GM21529 (cell line): ENCODE results near the gene ANGPTL7.
"Not testable (repeated sequence)": the region's sequence is repeated elsewhere in the genome, so short reads cannot be mapped to it uniquely, and the experiment has no call there.

Source experiments
- ATAC-seq: cut with Tn5 transposase; IDR thresholded peaks from one replicate; pipeline ENCODE4 v1.9.1; 2021; ENCODE audit not compliant: unreplicated experiment

Gene ANGPTL7

DNA sequence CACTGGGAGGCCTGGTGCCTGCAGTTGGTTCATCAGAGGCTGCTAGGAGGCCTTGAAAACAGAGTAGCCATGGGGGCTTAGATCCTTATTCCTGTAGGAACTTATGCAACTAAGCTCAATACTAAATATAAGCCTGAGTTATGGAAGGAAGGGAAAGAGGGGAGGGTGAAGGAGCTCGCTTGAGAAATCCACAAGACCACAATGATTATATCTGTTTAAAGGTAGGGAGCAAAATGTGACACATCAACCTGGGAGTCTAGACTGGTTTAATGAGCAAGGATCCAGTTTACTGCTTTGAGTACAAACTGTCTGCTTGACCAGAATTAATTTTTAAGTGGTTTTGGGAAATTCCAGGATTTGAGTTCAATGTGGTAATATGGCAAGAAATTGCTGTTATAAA is 20.4 kb upstream of the ANGPTL7 start:
- no peak for ATAC-seq

DNA sequence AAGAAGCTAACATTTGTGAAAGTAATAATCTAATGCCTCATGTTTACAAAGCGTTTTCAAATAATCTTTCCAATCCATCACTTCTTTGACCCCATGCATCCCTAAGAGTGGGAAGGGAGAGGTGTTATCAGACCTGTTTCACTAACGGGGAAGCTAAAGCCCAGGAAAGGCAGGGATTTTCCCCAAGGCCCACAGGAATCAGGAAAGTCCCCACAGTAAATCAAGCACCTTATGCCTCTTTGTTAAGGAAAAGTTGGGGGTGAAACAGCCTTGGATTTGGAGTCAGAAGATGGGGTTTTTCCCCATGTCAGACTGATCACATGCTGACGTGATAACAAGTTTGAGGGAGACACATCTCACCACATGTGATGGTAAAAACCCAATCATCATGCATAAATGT is 20.0 kb upstream of the ANGPTL7 start:
- ATAC-seq = no peak

DNA sequence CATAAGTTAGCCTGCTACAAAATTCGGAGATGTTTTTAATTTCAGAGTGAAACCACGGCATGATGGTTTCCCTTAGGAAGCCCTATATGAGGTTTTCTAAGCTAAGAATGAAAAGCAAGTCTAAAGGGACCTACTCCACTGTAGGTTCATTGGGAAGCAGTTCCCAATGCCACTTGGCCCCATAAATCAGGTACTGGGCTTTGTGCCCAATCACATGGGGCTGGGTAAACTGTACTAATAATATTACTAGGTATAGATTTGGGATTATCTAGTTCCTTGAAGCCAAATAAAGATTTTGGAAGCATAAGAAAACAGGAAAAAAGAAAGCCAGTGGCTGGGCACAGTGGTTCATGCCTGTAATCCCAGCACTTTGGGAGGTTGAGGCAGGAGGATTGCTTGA is 19.1 kb upstream of the ANGPTL7 start:
- no peak for ATAC-seq

GRCh38 chr1:11174261-11174942 is 14.8 kb upstream of the ANGPTL7 start:
- no peak for ATAC-seq

DNA sequence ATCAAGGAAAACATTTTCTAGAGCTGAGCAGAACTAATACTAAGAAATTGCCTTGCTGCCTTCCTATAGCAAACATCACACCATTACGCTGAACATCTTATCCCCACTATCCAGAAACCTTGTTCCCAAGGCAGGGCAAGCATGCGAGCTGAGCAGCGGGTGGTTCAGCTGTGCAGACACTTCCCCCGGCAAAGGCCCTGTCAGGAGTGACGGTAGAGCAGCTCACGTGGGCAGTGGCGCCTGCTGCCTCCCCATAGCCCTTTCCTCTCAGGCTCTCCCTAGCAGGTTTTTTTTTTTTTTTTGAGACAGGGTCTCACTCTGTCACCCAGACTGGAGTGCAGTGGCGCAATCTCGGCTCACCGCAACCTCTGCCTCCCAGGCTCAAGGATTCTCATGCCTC is 13.7 kb upstream of the ANGPTL7 start:
- ATAC-seq = no peak

- ATAC-seq = no peak
These were observed 13.0 kb upstream of the ANGPTL7 start for GRCh38 chr1:11176081-11176706.

DNA sequence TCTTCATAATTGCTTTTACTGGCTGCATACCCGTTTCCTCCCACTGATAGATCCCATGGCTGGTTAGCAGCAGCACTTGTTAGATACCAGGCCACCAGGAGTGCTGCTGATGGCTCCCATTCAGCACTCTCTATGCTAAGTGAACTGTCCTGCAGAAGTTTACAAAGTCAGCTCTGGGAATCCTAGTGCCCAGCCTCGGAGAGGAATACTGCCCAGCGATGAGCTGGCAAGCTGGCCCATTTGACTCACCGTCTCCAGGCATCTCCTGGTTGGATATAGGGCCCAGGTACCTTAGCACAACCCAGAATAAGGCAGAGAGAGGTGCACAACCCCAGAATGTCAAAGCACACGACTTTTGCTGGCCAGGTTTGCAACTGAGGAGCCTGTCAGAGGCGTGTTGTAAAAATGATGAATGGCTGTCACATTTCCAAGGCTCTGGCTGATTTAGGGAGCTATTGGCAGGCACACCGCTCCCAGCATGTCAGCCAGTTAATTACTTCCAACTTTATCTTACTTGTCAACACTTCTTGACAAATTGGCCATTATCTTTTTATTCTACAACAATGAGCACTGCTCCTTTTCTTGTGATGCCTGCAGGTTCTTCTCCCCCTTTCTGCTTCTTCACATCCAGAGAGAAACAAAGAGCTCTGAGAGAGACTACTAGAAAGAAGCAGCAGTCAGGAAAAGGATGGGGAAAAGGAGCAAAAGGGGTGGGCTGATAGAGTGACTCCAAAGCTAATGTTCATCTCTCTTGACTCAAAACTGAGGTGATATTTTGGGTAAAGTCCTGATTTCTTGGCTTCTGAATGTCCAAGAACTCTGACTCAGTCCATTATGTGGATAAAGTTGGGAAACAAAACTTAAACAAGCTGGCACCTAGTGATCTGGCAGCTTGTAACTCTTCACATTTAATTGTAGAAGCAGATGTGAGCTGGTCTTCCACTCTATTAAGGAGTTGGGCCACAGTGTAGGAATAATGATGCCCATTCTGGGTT is 10.8 kb upstream of the ANGPTL7 start:
- no peak for ATAC-seq

GRCh38 chr1:11179125-11179524 is 10.0 kb upstream of the ANGPTL7 start:
- ATAC-seq = no peak

- ATAC-seq = not testable (repeated sequence)
These were observed 9.4 kb upstream of the ANGPTL7 start for GRCh38 chr1:11179749-11180148.

DNA sequence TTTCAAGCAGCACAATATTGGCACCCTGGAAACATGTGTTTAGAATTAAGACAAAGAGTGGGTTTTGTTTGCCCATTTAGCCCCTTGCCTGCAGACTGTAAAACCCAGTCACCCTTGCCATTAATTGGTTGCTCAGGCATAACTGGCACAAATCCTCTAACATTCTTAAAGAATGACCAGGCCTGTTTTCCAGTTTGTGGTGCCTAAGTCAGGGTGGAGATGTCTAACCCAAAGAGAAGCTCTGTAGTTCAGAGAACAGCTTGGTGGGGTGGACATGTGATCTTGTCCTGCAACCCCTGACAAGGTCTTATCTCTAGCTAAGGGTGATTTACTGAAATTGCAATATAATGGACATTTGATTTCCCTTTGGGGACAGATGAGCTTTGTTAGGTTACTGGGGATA is 8.8 kb upstream of the ANGPTL7 start:
- no peak for ATAC-seq

GRCh38 chr1:11182884-11183283 is 6.3 kb upstream of the ANGPTL7 start:
- ATAC-seq = no peak

- no peak for ATAC-seq
These were observed 4.2 kb upstream of the ANGPTL7 start for GRCh38 chr1:11184973-11185372.

GRCh38 chr1:11187000-11187399 is 2.2 kb upstream of the ANGPTL7 start:
- ATAC-seq = no peak

GRCh38 chr1:11187494-11187893 is 1.7 kb upstream of the ANGPTL7 start:
- no peak for ATAC-seq

- ATAC-seq = no peak
These were observed 1.2 kb upstream of the ANGPTL7 start for GRCh38 chr1:11187931-11188330.

DNA sequence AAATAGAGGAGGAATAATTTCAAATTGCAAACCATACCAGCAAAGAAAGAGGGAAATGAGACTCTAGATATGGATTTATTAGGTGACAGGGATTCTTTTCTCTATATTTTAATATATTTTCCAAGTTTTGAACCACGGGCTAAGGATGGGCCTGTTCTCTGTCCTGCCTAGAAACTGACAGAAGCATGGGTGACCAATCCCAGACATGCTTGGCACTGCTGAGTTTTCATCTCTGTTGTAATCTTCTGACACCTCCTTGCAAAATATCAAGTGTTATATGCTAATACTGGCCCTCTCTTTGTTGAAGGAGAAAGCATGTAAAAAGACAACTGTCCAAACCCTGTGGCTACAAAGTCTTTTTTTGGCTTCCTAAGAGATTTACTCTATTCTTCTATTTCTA is 774 bp upstream of the ANGPTL7 start:
- no peak for ATAC-seq

DNA sequence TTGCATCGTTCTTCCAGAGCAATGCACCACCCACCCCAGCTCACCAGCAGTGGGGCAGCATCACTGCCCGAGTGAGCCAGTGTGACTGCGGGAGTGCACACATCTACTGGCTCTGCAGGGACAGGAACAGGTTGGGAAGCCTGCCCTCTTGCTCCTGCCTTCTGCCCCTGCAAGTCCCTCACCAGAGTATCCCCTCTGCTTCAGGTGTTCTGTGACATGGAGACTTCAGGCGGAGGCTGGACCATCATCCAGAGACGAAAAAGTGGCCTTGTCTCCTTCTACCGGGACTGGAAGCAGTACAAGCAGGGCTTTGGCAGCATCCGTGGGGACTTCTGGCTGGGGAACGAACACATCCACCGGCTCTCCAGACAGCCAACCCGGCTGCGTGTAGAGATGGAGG is 4.2 kb downstream of the ANGPTL7 start:
- ATAC-seq = no peak

GRCh38 chr1:11194407-11195176 is 5.4 kb downstream of the ANGPTL7 start:
- ATAC-seq = no peak

DNA sequence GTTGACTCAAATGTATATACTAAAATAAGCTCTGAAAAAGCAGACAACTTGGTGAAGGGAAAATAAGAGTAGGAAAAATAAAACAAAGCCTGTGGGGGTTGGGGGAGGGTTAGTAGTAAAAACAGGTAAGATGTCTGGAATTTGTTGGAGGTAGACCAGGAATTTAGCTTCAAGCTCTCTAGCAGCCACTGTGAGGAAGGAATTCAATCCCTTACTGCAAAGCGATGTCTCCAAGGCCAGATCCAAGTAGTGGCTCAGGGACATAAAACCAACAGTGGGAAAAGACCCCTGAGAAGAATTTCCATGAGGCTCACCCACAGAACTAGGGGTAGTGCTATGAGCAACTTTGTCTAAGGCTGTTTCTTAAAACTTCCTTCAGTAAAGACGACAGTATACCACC is 7.8 kb downstream of the ANGPTL7 start:
- no peak for ATAC-seq

GRCh38 chr1:11197359-11197758 is 8.2 kb downstream of the ANGPTL7 start:
- no peak for ATAC-seq

- no peak for ATAC-seq
These were observed 9.1 kb downstream of the ANGPTL7 start for GRCh38 chr1:11198257-11198656.
